ENCODE results near the gene APEH. TPM values are rescaled to one million over a fixed set of nuclear protein-coding genes. Genes with fewer than 3 reads are reported as not detected.

The APEH gene
- total and polyA plus RNA-seq, 9 of the 15 experiments (the other 6 are each of a cell fraction or from before 2014, with no cell fraction given): 70.9 to 177 (median 117) TPM

DNA sequence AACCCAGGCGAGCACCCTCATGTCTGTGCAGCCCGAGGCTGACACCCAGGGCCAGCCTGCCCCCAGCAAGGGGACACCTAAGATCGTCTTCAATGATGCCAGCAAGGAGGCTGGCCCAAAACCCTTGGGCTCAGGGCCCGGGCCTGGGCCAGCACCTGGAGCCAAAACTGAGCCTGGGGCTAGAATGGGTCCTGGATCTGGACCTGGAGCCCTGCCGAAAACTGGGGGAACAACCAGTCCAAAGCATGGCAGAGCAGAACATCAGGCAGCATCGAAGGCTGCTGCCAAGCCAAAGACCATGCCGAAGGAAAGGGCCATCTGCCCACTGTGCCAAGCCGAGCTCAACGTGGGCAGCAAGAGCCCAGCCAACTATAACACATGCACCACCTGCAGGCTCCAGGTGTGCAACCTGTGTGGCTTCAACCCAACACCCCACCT lies 31.4 kb upstream of the APEH start:
- intact Hi-C loops (cut with micrococcal nuclease): no loop called here
- DNase-seq (ENCODE audit: extremely low read depth in 1 of 4, low spot score in 3 of 4) (no peak), FAIRE-seq (no peak), ATAC-seq (no peak)
- in situ Hi-C loops (cut with MboI): no loop called here
- Histone ChIP-seq H3K4me2 (ENCODE audit: insufficient read depth, low read length) (no peak overlapping the region), H4K20me1 (replicated peaks; ENCODE audit: control insufficient read depth, insufficient read depth, low read length) (no peaks in the 10 kb centered on the region), H3K79me2 (ENCODE audit: control insufficient read depth, insufficient read depth, low read length) (no peaks in the 10 kb centered on the region), H3K9me3 (replicated peaks; ENCODE audit: control insufficient read depth, insufficient read depth, low read depth, low read length) (no peaks in the 10 kb centered on the region), H3K9ac (ENCODE audit: insufficient read depth in 1 of 2, low read depth in 2 of 2, low read length in 2 of 2) (no peak overlapping the region), H3K4me3 (no peak overlapping the region), H3K9me1 (ENCODE audit: control insufficient read depth, insufficient read depth, low read length) (no peaks in the 10 kb centered on the region), H3K27ac (ENCODE audit: extremely low read depth, low read depth, low read length) (no peak overlapping the region), H3K4me1 (replicated peaks in 1 of 2; ENCODE audit: control insufficient read depth in 2 of 2, insufficient read depth in 2 of 2, low read length in 2 of 2) (peaks cover 11 to 17% of the 10 kb centered on the region in 2 experiments; a peak in 3 of 5 replicates), H3K27me3 (ENCODE audit: control insufficient read depth in 2 of 2, insufficient read depth in 2 of 2, low read length in 2 of 2) (no peaks in the 10 kb centered on the region), H2AFZ (ENCODE audit: low read depth, low read length) (no peak overlapping the region), H3K36me3 (ENCODE audit: control insufficient read depth, insufficient read depth, low read length) (no peaks in the 10 kb centered on the region)
- ChIA-PET CTCF (ENCODE audit: low intra/inter-chr PET ratio) (no interaction called here), POLR2A (no interaction called here)
- no TSS peak for BruUV-seq (replicated peaks)
- WGBS (ENCODE audit: insufficient coverage, low coverage, missing lambda C conversion rate): 66% methylated on average over 9 of the region's 9 CpGs
- TF ChIP-seq MEF2A (IDR thresholded peaks at IDR 0.05; ENCODE audit: control insufficient read depth, low read depth, low read length) (no peak), KAT2B (IDR thresholded peaks at IDR 0.05; ENCODE audit: low read depth, low read length) (no peak), RBM15 (IDR thresholded peaks at IDR 0.05; ENCODE audit: insufficient read depth, low read length) (no peak), CHAMP1 (IDR thresholded peaks at IDR 0.05) (no peak), ZNF12 (CRISPR knock-in tag; IDR thresholded peaks at IDR 0.05) (no peak), ZC3H11A (IDR thresholded peaks at IDR 0.05; ENCODE audit: low read depth, low read length) (no peak), AFF4 (CRISPR knock-in tag; IDR thresholded peaks at IDR 0.05) (no peak)
- TF ChIP-seq, protein P1, sequence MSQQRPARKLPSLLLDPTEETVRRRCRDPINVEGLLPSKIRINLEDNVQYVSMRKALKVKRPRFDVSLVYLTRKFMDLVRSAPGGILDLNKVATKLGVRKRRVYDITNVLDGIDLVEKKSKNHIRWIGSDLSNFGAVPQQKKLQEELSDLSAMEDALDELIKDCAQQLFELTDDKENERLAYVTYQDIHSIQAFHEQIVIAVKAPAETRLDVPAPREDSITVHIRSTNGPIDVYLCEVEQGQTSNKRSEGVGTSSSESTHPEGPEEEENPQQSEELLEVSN (IDR thresholded peaks at IDR 0.05; ENCODE audit: borderline replicate concordance in 1 of 2, extremely low read depth in 1 of 2, insufficient read depth in 1 of 2, insufficient read length in 1 of 2, low read depth in 1 of 2, low read length in 1 of 2, poor library complexity in 1 of 2, severe bottlenecking in 1 of 2): no peak
- TF ChIP-seq, protein P2, sequence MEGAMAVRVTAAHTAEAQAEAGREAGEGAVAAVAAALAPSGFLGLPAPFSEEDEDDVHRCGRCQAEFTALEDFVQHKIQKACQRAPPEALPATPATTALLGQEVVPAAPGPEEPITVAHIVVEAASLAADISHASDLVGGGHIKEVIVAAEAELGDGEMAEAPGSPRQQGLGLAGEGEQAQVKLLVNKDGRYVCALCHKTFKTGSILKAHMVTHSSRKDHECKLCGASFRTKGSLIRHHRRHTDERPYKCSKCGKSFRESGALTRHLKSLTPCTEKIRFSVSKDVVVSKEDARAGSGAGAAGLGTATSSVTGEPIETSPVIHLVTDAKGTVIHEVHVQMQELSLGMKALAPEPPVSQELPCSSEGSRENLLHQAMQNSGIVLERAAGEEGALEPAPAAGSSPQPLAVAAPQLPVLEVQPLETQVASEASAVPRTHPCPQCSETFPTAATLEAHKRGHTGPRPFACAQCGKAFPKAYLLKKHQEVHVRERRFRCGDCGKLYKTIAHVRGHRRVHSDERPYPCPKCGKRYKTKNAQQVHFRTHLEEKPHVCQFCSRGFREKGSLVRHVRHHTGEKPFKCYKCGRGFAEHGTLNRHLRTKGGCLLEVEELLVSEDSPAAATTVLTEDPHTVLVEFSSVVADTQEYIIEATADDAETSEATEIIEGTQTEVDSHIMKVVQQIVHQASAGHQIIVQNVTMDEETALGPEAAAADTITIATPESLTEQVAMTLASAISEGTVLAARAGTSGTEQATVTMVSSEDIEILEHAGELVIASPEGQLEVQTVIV (CRISPR knock-in tag; IDR thresholded peaks at IDR 0.05; ENCODE audit: borderline replicate concordance): no peak
